HepG2 (cell line): ENCODE data around the gene CCDC82. TPM values are rescaled to one million over a fixed set of nuclear protein-coding genes. Genes with fewer than 3 reads are reported as not detected.
A peak's percentile ranks its signal among the peaks of the same experiment; 100 is the strongest.

Experiments used
- ATF2 ChIP-seq: sonication (generic); formaldehyde crosslinking; IDR thresholded peaks from 2 replicates; pipeline ENCODE4 v1.4.0; 2020; ENCODE audit warnings: missing genetic modification reagents
- ETV6 ChIP-seq: sonication (generic); formaldehyde crosslinking; conservative IDR thresholded peaks from 2 replicates; pipeline ENCODE4 v1.4.0; 2020; ENCODE audit warnings: missing genetic modification reagents
- FOSL2 ChIP-seq: sonication (generic); formaldehyde crosslinking; IDR thresholded peaks from 2 replicates; pipeline ENCODE4 v1.4.0; 2020; ENCODE audit warnings: missing genetic modification reagents
- HMGA1 ChIP-seq: sonication (generic); formaldehyde crosslinking; conservative IDR thresholded peaks from 2 replicates; pipeline ENCODE4 v1.4.0; 2020; ENCODE audit warnings: missing genetic modification reagents
- NFE2L2 ChIP-seq: fragments of 150-350 bp; IDR thresholded peaks from 2 replicates; pipeline ENCODE4 v1.6.1; 2014; ENCODE audit warnings: low read length
- SMAD3 ChIP-seq: sonication (generic); formaldehyde crosslinking; IDR thresholded peaks from 2 replicates; pipeline ENCODE4 v1.4.0; 2020; ENCODE audit warnings: missing genetic modification reagents
- SNAPC2 ChIP-seq: sonication (generic); formaldehyde crosslinking; IDR thresholded peaks from 2 replicates; pipeline ENCODE4 v1.8.1; 2022; ENCODE audit warnings: mild to moderate bottlenecking, missing genetic modification reagents
- THAP11 ChIP-seq: IDR thresholded peaks from 2 replicates; pipeline ENCODE4 v1.6.1; 2016; ENCODE audit warnings: missing biosample characterization, missing genetic modification reagents
- TP53 ChIP-seq: sonication (generic); formaldehyde crosslinking; conservative IDR thresholded peaks from 2 replicates; pipeline ENCODE4 v1.4.0; 2020; ENCODE audit warnings: missing genetic modification reagents
- ZFY ChIP-seq: sonication (generic); formaldehyde crosslinking; IDR thresholded peaks from 2 replicates; pipeline ENCODE4 v1.4.0; 2020; ENCODE audit warnings: missing genetic modification reagents
- ZNF17 ChIP-seq: sonication (generic); formaldehyde crosslinking; IDR thresholded peaks from 2 replicates; pipeline ENCODE4 v1.5.0; 2020; ENCODE audit warnings: mild to moderate bottlenecking, missing genetic modification reagents
- ZNF20 ChIP-seq: sonication (generic); formaldehyde crosslinking; IDR thresholded peaks from 2 replicates; pipeline ENCODE4 v1.4.0; 2020; ENCODE audit warnings: mild to moderate bottlenecking, moderate library complexity, missing genetic modification reagents
- ZNF225 ChIP-seq: sonication (generic); formaldehyde crosslinking; IDR thresholded peaks from 2 replicates; pipeline ENCODE4 v1.4.0; 2020; ENCODE audit warnings: mild to moderate bottlenecking, missing genetic modification reagents
- ZNF230 ChIP-seq: sonication (generic); formaldehyde crosslinking; IDR thresholded peaks from 2 replicates; pipeline ENCODE4 v1.4.0; 2020; ENCODE audit warnings: mild to moderate bottlenecking, missing genetic modification reagents
- ZNF382 ChIP-seq: sonication (generic); formaldehyde crosslinking; IDR thresholded peaks from 2 replicates; pipeline ENCODE4 v1.5.0; 2020; ENCODE audit warnings: missing genetic modification reagents, mild to moderate bottlenecking, borderline replicate concordance
- ZNF674 ChIP-seq: sonication (generic); formaldehyde crosslinking; IDR thresholded peaks from 2 replicates; pipeline ENCODE4 v1.5.0; 2020; ENCODE audit warnings: low read depth, mild to moderate bottlenecking, missing genetic modification reagents
- polyA plus RNA-seq, 8 experiments: library from polyadenylated mRNA; depleted of rRNA in 3 of 8; stranded (reverse) in 7 of 8; unstranded in 1 of 8; fragments of >200 nt; fragmentation: Illumina TruSeq in 4 of 8; extraction: Trizol in 4 of 8; gene quantifications; 2 replicates each; pipeline versions ENCODE4 v1.2.1 to v1.2.3, GENCODE V29; 2011 to 2016; ENCODE audit warnings: low read depth in 4 of 8, missing spikeins in 1 of 8, mixed read lengths in 1 of 8; ENCODE audit not compliant: insufficient read depth in 1 of 8
- total RNA-seq, 5 experiments: library from RNA; depleted of rRNA; stranded (reverse); fragments of >200 nt; fragmentation: Illumina TruSeq; extraction: Trizol; gene quantifications; 2 replicates each; pipeline ENCODE4 v1.2.3, GENCODE V29; 2016; ENCODE audit warnings: low read depth in 1 of 5
- TF ChIP-seq, protein P1 (sequence below): sonication (generic); formaldehyde crosslinking; conservative IDR thresholded peaks from 2 replicates; pipeline ENCODE4 v1.4.0; 2020; ENCODE audit warnings: mild to moderate bottlenecking, missing genetic modification reagents, moderate library complexity
- TF ChIP-seq, protein P2 (sequence below): sonication (generic); formaldehyde crosslinking; IDR thresholded peaks from 2 replicates; pipeline ENCODE4 v1.4.0; 2020; ENCODE audit warnings: missing genetic modification reagents, borderline replicate concordance
- TF ChIP-seq, protein P3 (sequence below): sonication (generic); formaldehyde crosslinking; conservative IDR thresholded peaks from 2 replicates; pipeline ENCODE4 v1.4.0; 2020; ENCODE audit warnings: missing genetic modification reagents
- TF ChIP-seq, protein P4 (sequence below): sonication (generic); formaldehyde crosslinking; conservative IDR thresholded peaks from 2 replicates; pipeline ENCODE4 v1.8.0; 2022; ENCODE audit warnings: mild to moderate bottlenecking, moderate library complexity, missing genetic modification reagents

CCDC82 gene
- total and polyA plus RNA-seq, 2 of the 13 experiments (the other 11 are each of a cell fraction or from before 2014, with no cell fraction given), result 19.7 to 25.7 TPM

GRCh38 chr11:96342961-96343711, 46.6 kb downstream of the CCDC82 start, which contains the start of gene MAML2 (continued):
- TF ChIP-seq, protein P1, sequence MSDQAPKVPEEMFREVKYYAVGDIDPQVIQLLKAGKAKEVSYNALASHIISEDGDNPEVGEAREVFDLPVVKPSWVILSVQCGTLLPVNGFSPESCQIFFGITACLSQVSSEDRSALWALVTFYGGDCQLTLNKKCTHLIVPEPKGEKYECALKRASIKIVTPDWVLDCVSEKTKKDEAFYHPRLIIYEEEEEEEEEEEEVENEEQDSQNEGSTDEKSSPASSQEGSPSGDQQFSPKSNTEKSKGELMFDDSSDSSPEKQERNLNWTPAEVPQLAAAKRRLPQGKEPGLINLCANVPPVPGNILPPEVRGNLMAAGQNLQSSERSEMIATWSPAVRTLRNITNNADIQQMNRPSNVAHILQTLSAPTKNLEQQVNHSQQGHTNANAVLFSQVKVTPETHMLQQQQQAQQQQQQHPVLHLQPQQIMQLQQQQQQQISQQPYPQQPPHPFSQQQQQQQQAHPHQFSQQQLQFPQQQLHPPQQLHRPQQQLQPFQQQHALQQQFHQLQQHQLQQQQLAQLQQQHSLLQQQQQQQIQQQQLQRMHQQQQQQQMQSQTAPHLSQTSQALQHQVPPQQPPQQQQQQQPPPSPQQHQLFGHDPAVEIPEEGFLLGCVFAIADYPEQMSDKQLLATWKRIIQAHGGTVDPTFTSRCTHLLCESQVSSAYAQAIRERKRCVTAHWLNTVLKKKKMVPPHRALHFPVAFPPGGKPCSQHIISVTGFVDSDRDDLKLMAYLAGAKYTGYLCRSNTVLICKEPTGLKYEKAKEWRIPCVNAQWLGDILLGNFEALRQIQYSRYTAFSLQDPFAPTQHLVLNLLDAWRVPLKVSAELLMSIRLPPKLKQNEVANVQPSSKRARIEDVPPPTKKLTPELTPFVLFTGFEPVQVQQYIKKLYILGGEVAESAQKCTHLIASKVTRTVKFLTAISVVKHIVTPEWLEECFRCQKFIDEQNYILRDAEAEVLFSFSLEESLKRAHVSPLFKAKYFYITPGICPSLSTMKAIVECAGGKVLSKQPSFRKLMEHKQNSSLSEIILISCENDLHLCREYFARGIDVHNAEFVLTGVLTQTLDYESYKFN (CRISPR knock-in tag), result no peak
- TF ChIP-seq, protein P2, sequence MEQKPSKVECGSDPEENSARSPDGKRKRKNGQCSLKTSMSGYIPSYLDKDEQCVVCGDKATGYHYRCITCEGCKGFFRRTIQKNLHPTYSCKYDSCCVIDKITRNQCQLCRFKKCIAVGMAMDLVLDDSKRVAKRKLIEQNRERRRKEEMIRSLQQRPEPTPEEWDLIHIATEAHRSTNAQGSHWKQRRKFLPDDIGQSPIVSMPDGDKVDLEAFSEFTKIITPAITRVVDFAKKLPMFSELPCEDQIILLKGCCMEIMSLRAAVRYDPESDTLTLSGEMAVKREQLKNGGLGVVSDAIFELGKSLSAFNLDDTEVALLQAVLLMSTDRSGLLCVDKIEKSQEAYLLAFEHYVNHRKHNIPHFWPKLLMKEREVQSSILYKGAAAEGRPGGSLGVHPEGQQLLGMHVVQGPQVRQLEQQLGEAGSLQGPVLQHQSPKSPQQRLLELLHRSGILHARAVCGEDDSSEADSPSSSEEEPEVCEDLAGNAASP (CRISPR knock-in tag), result peak; percentile 52; the same call in 1 of the 2 replicates
- no peak for TF ChIP-seq NFE2L2
- TF ChIP-seq, protein P3, sequence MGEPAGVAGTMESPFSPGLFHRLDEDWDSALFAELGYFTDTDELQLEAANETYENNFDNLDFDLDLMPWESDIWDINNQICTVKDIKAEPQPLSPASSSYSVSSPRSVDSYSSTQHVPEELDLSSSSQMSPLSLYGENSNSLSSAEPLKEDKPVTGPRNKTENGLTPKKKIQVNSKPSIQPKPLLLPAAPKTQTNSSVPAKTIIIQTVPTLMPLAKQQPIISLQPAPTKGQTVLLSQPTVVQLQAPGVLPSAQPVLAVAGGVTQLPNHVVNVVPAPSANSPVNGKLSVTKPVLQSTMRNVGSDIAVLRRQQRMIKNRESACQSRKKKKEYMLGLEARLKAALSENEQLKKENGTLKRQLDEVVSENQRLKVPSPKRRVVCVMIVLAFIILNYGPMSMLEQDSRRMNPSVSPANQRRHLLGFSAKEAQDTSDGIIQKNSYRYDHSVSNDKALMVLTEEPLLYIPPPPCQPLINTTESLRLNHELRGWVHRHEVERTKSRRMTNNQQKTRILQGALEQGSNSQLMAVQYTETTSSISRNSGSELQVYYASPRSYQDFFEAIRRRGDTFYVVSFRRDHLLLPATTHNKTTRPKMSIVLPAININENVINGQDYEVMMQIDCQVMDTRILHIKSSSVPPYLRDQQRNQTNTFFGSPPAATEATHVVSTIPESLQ (CRISPR knock-in tag), result 0 out of 2 replicates have a peak, but pooled peaks have one; percentile 58
- TF ChIP-seq ETV6 (CRISPR knock-in tag), result no peak
- no peak for TF ChIP-seq TP53
- no peak for TF ChIP-seq ATF2 (CRISPR knock-in tag)
- 0 out of 2 replicates have a peak, but pooled peaks have one; percentile 50 for TF ChIP-seq THAP11 (CRISPR knock-in tag)
- TF ChIP-seq ZNF17 (CRISPR knock-in tag), result no peak
- TF ChIP-seq ZNF382 (CRISPR knock-in tag), result no peak
- TF ChIP-seq HMGA1 (CRISPR knock-in tag), result no peak
- TF ChIP-seq, protein P4, sequence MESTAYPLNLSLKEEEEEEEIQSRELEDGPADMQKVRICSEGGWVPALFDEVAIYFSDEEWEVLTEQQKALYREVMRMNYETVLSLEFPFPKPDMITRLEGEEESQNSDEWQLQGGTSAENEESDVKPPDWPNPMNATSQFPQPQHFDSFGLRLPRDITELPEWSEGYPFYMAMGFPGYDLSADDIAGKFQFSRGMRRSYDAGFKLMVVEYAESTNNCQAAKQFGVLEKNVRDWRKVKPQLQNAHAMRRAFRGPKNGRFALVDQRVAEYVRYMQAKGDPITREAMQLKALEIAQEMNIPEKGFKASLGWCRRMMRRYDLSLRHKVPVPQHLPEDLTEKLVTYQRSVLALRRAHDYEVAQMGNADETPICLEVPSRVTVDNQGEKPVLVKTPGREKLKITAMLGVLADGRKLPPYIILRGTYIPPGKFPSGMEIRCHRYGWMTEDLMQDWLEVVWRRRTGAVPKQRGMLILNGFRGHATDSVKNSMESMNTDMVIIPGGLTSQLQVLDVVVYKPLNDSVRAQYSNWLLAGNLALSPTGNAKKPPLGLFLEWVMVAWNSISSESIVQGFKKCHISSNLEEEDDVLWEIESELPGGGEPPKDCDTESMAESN (CRISPR knock-in tag), result no peak
- TF ChIP-seq ZNF20 (CRISPR knock-in tag), result no peak
- TF ChIP-seq SMAD3 (CRISPR knock-in tag), result 0 out of 2 replicates have a peak, but pooled peaks have one; percentile 31
- TF ChIP-seq FOSL2 (CRISPR knock-in tag), result peak; percentile 75
- no peak for TF ChIP-seq SNAPC2 (CRISPR knock-in tag)
- no peak for TF ChIP-seq ZFY (CRISPR knock-in tag)
- no peak for TF ChIP-seq ZNF674 (CRISPR knock-in tag)
- peak; percentile 32; the same call in 1 of the 2 replicates for TF ChIP-seq ZNF230 (CRISPR knock-in tag)
- TF ChIP-seq ZNF225 (CRISPR knock-in tag), result no peak
